ENCODE data around the gene C17orf107. TPM values are rescaled to one million over a fixed set of nuclear protein-coding genes. Genes with fewer than 3 reads are reported as not detected.

C17orf107 gene
- total and polyA plus RNA-seq, 2 of the 13 experiments (the other 11 are each of a cell fraction or from before 2014, with no cell fraction given), result 0.20 to 0.59 TPM

DNA sequence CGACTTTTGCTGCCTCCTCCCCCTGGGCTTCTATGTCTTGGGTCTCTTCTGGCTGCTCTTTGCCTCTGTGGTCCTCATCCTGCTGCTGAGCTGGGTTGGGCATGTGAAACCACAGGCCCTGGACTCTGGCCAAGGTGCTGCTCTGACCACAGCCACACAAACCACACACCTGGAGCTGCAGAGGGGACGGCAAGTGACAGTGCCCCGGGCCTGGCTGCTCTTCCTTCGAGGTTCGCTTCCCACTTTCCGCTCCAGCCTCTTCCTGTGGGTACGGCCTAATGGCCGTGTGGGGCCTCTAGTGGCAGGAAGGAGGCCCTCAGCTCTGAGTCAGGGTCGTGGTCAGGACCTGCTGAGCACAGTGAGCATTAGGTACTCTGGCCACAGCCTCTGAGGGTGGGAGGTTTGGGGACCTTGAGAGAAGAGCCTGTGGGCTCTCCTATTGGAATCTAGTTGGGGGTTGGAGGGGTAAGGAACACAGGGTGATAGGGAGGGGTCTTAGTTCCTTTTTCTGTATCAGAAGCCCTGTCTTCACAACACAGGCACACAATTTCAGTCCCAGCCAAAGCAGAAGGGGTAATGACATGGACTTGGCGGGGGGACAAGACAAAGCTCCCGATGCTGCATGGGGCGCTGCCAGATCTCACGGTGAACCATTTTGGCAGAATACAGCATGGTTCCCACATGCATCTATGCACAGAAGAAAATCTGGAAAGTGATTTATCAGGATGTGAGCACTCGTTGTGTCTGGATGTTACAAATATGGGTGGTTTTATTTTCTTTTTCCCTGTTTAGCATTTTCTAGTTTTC, 35.0 kb downstream of the C17orf107 start (continued):
- TF ChIP-seq ZNF407 (CRISPR knock-in tag; IDR thresholded peaks at IDR 0.05; ENCODE audit: not compliant biosample characterization) (no peak), ZNF276 (CRISPR knock-in tag; IDR thresholded peaks at IDR 0.05; ENCODE audit: low read depth) (no peak), SOX13 (IDR thresholded peaks at IDR 0.05) (no peak), SOX13 (CRISPR knock-in tag; conservative IDR thresholded peaks at IDR 0.05 in 1 of 2, IDR thresholded peaks at IDR 0.05 in 1 of 2) (no peak), KDM6A (CRISPR knock-in tag; IDR thresholded peaks at IDR 0.05; ENCODE audit: low read depth) (no peak), YEATS2 (CRISPR knock-in tag; IDR thresholded peaks at IDR 0.05; ENCODE audit: borderline replicate concordance) (no peak), ZC3H13 (CRISPR knock-in tag; IDR thresholded peaks at IDR 0.05) (no peak; the same call in 1 of the 2 replicates), TOPORS (CRISPR knock-in tag; IDR thresholded peaks at IDR 0.05) (no peak), CREM (IDR thresholded peaks at IDR 0.05) (no peak), CREM (CRISPR knock-in tag; IDR thresholded peaks at IDR 0.05) (no peak), ZNF20 (CRISPR knock-in tag; IDR thresholded peaks at IDR 0.05) (no peak), BRCA1 (CRISPR knock-in tag; IDR thresholded peaks at IDR 0.05) (no peak)
- TF ChIP-seq, protein P1, sequence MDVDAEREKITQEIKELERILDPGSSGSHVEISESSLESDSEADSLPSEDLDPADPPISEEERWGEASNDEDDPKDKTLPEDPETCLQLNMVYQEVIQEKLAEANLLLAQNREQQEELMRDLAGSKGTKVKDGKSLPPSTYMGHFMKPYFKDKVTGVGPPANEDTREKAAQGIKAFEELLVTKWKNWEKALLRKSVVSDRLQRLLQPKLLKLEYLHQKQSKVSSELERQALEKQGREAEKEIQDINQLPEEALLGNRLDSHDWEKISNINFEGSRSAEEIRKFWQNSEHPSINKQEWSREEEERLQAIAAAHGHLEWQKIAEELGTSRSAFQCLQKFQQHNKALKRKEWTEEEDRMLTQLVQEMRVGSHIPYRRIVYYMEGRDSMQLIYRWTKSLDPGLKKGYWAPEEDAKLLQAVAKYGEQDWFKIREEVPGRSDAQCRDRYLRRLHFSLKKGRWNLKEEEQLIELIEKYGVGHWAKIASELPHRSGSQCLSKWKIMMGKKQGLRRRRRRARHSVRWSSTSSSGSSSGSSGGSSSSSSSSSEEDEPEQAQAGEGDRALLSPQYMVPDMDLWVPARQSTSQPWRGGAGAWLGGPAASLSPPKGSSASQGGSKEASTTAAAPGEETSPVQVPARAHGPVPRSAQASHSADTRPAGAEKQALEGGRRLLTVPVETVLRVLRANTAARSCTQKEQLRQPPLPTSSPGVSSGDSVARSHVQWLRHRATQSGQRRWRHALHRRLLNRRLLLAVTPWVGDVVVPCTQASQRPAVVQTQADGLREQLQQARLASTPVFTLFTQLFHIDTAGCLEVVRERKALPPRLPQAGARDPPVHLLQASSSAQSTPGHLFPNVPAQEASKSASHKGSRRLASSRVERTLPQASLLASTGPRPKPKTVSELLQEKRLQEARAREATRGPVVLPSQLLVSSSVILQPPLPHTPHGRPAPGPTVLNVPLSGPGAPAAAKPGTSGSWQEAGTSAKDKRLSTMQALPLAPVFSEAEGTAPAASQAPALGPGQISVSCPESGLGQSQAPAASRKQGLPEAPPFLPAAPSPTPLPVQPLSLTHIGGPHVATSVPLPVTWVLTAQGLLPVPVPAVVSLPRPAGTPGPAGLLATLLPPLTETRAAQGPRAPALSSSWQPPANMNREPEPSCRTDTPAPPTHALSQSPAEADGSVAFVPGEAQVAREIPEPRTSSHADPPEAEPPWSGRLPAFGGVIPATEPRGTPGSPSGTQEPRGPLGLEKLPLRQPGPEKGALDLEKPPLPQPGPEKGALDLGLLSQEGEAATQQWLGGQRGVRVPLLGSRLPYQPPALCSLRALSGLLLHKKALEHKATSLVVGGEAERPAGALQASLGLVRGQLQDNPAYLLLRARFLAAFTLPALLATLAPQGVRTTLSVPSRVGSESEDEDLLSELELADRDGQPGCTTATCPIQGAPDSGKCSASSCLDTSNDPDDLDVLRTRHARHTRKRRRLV (CRISPR knock-in tag; IDR thresholded peaks at IDR 0.05), result no peak

All from HepG2 (cell line).